Measurements from ENCODE around the gene LITAF.

LITAF gene

DNA sequence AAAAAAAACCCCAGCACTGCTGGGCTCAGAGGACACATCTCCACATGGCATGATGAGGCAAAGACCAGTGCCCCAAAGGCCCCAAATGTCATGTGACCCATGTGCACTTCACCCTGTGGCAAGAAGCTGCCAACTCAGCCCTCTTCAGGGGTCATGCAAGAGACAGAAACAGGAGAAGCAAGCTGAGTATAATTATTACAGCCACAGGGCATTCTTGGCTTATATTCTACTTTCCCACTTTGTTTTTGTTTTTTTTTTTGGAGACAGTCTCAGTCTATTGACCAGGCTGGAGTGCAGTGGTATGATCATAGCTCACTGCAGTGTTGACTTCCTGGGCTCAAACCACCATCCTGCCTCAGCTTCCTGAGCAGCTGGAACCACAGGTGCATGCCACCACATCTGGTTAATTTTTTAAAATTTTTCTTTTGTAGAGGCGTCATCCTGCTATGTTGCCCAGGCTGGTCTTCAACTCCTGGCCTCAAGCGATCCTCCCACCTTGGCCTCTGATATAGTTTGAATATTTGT lies 32.7 kb upstream of the LITAF start:
- no peak overlapping the region for H3K4me2 ChIP-seq (ENCODE audit: low read length)
- no peaks in the 10 kb centered on the region for H3K27me3 ChIP-seq (ENCODE audit: control insufficient read depth, insufficient read depth, low read length)
- no peaks in the 10 kb centered on the region for H3K9me3 ChIP-seq (replicated peaks; ENCODE audit: low read length)
- H3K36me3 ChIP-seq (ENCODE audit: insufficient read depth, low read length), result no peaks in the 10 kb centered on the region
- no peak overlapping the region for H3K4me3 ChIP-seq (ENCODE audit: low read length)
- H3K4me1 ChIP-seq (ENCODE audit: control insufficient read depth, insufficient read depth, low read length), result peaks cover 5% of the 10 kb centered on the region
- H3K9ac ChIP-seq (ENCODE audit: low read depth, low read length), result no peak overlapping the region

DNA sequence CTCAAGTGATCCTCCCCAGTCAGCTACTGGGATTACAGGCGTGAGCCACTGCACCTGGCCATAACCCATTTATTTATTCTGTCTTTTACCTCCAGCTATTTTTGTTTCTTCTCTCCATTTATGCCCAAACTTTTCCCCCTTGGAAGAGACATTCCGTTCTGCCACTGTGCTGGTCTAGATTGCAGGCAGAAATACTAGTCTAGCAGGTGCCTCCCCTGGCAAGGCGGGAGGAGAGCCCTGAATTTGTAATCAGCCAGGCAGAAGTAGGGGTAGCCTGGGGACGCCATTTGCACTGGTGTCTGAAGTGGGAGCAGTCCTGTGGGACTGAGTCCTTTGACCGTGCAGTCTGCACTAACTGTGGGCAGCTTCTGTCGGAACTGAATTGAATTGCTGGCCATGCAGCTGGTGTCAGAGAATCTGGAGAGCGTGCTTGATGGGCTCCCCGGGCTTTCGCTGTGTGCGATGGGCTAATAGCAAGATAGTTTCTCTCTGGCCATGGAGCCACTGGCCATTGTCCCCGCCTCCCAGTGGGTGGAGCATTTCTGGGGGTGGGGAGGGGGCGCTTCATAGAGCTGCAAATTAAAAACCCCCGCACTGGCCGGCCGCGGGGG lies 31.5 kb upstream of the LITAF start:
- Histone ChIP-seq H3K4me1 (ENCODE audit: control insufficient read depth, insufficient read depth, low read length) (peaks cover 5% of the 10 kb centered on the region), H3K27me3 (ENCODE audit: control insufficient read depth, insufficient read depth, low read length) (no peaks in the 10 kb centered on the region), H3K36me3 (ENCODE audit: insufficient read depth, low read length) (no peaks in the 10 kb centered on the region), H3K9me3 (replicated peaks; ENCODE audit: low read length) (no peaks in the 10 kb centered on the region), H3K4me2 (ENCODE audit: low read length) (no peak overlapping the region), H3K9ac (ENCODE audit: low read depth, low read length) (no peak overlapping the region), H3K4me3 (ENCODE audit: low read length) (no peak overlapping the region)

DNA sequence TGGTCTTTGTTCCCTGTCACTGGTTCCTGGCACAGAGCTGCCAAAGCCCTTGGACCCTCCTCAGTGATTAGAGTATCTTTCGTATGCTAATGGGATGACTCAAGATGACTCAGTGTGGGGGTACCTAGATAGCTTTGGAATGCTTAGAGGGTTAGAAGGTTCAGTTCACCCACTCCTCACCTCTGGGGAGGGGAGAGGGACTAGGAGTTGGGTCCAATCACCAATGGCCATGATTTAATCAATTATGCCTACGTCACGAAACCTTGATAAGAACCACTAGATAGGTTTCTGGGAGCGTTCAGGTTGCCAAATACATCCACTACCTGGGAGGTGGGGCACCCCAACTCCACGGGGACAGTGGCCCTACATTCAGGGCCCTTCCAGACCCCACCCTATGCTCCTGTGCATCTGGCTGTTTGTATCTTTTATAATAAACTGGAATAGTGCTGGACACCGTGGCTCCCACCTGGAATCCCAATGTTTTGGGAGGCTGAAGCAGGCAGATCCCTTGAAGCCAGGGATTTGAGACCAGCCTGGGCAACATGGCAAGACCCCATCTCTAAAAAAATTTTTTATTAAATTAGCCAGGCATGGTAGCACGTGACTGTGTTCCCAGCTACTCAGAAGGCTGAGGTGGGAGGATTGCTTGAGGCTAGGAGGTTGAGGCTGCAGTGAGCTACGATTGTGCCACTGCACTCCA lies 29.2 kb upstream of the LITAF start:
- Histone ChIP-seq H3K4me1 (ENCODE audit: control insufficient read depth, insufficient read depth, low read length) (no peaks in the 10 kb centered on the region), H3K4me3 (ENCODE audit: low read length) (no peak overlapping the region), H3K9ac (ENCODE audit: low read depth, low read length) (no peak overlapping the region), H3K27me3 (ENCODE audit: control insufficient read depth, insufficient read depth, low read length) (peaks cover 3% of the 10 kb centered on the region), H3K4me2 (ENCODE audit: low read length) (no peak overlapping the region), H3K36me3 (ENCODE audit: insufficient read depth, low read length) (no peaks in the 10 kb centered on the region), H3K9me3 (replicated peaks; ENCODE audit: low read length) (no peaks in the 10 kb centered on the region)

DNA sequence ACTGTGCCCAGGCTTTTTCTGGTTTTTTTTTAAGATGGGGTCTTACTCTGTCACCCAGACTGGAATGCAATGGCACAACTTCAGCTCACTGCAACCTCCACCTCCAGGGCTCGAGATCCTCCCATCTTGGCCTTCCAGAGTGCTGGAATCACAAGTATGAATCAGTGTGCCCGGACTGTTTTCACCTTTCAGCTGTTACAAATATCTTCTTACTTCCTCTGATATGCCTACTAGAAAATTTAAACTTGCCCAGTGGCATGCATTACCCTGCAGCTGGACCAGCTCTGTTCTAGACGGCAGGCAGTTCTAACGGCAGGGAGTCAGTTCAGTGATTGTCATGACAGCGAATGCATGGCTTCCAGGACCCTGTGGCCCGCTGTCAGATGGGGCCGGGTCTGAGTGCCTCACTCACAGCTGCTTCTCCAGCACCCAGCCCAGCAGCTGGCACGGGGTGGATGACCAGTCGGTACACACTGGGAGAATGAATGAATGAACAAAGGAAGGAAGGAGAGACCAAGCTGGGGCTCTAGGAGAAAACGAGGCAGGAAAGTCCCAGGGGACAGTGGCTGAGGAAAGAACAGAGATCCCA lies 28.0 kb upstream of the LITAF start:
- Histone ChIP-seq H3K4me3 (ENCODE audit: low read length) (no peak overlapping the region), H3K27me3 (ENCODE audit: control insufficient read depth, insufficient read depth, low read length) (peaks cover 15% of the 10 kb centered on the region), H3K9ac (ENCODE audit: low read depth, low read length) (no peak overlapping the region), H3K9me3 (replicated peaks; ENCODE audit: low read length) (no peaks in the 10 kb centered on the region), H3K36me3 (ENCODE audit: insufficient read depth, low read length) (no peaks in the 10 kb centered on the region), H3K4me2 (ENCODE audit: low read length) (no peak overlapping the region), H3K4me1 (ENCODE audit: control insufficient read depth, insufficient read depth, low read length) (no peaks in the 10 kb centered on the region)

DNA sequence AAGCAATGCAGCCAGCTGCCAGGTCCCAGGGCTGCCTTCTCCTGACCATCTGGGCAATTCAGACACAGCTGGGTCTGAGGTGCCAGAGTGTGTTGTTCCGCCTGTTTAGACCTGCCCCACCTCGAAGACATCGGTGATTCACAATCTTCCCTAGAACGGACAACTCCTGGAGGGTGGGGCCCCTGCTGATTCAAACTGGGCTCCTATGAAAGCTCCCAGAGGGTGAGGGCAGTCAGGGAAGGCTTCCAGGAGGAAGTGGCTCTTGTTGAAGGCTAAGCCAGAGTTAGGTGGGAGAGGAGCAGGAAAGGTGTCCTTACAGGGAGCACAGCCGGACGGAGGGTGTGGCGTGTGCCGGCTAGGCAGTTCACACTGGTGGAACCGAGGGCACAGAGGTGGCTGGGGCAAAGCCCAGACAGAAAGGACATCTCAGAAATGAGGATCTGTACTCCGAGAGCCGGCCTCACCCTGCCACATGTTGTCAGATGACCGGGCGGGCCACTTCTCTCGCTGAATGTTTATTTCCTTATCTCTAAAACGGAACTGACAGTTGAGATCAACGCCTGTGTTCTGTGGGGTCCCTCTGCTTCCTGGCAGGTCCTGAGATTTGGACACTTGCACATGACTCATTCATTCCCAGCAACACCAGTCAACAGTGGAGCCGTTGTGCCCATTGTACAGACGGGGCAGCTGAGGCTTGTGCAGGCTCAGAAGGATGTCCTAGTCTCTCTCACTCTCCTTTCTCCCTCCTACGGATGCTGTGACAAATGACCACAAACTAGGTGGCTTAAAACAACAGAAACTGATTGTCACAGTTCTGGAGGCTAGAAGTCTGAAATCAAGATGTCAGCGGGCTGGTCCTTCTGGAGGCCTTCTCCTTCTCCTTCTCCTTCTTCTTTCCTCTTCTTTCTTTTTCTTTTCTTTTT lies 26.9 kb upstream of the LITAF start:
- Histone ChIP-seq H3K4me1 (ENCODE audit: control insufficient read depth, insufficient read depth, low read length) (no peaks in the 10 kb centered on the region), H3K36me3 (ENCODE audit: insufficient read depth, low read length) (no peaks in the 10 kb centered on the region), H3K27me3 (ENCODE audit: control insufficient read depth, insufficient read depth, low read length) (peaks cover 20% of the 10 kb centered on the region), H3K9me3 (replicated peaks; ENCODE audit: low read length) (no peaks in the 10 kb centered on the region), H3K9ac (ENCODE audit: low read depth, low read length) (no peak overlapping the region), H3K4me2 (ENCODE audit: low read length) (no peak overlapping the region), H3K4me3 (ENCODE audit: low read length) (no peak overlapping the region)

DNA sequence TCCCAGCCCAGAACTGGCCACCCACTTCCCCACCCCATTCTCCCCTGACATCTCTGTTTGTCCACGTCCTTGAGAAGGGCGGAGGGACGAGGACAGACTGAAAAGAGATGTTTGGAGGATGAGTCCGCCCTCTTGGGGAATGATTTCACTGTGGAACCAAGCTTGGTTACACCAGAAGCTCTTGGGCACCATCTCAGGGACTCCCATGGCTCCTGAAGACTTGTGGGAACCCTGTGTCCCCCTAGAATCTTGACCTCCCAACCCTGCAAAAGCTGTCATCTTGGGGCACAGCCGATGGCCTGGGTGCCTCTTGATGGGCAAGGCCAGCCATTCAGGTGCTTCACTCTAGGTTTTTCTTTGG lies 25.9 kb upstream of the LITAF start:
- H3K4me1 ChIP-seq (ENCODE audit: control insufficient read depth, insufficient read depth, low read length), result no peaks in the 10 kb centered on the region

DNA sequence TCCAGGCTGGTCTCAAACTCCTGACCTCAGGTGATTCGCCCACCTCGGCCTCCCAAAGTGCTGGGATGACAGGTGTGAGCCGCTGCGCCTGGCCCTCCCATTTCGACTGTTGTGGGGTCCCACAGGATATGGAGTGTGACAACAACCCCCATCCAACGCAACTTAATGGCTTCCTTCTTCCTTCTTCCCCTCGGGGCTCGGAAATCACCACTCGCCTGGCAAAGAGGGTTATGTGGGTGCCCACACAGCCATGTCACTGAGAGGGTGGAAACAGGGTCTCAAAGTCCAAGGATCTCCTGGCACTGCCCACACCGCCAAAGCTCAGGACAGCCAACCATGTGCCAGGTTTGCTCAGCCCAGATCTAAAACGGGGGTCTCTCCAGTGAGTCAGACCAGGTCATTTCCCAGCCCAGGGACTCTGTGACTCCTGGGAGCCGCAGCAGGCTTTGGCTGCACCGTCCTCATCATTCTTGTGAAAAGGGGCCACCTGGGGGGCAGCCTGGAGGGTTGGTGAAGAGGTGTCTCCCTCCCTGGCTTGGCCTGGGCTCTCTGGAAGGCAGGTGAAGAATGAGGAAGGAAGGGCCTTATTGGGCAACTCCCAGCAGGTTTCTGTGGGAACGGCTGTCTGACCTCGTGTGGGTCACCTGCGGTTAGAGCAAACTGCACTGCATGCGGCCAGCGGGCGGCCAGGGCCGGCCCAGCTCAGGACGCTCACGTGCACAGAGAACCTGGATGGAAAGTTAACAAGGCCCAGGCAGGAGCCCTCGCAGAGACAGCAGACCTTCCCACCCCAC lies 25.3 kb upstream of the LITAF start:
- Histone ChIP-seq H3K36me3 (ENCODE audit: insufficient read depth, low read length) (no peaks in the 10 kb centered on the region), H3K4me3 (ENCODE audit: low read length) (no peak overlapping the region), H3K9ac (ENCODE audit: low read depth, low read length) (no peak overlapping the region), H3K4me1 (ENCODE audit: control insufficient read depth, insufficient read depth, low read length) (no peaks in the 10 kb centered on the region), H3K9me3 (replicated peaks; ENCODE audit: low read length) (no peaks in the 10 kb centered on the region), H3K27me3 (ENCODE audit: control insufficient read depth, insufficient read depth, low read length) (peaks cover 35% of the 10 kb centered on the region), H3K4me2 (ENCODE audit: low read length) (no peak overlapping the region)

More for the DNA sequence above, 25.9 kb upstream of the LITAF start:
- no peak overlapping the region for H3K9ac ChIP-seq (ENCODE audit: low read depth, low read length)
- H3K27me3 ChIP-seq (ENCODE audit: control insufficient read depth, insufficient read depth, low read length), result peaks cover 29% of the 10 kb centered on the region
- no peaks in the 10 kb centered on the region for H3K9me3 ChIP-seq (replicated peaks; ENCODE audit: low read length)
- H3K4me3 ChIP-seq (ENCODE audit: low read length), result no peak overlapping the region
- H3K36me3 ChIP-seq (ENCODE audit: insufficient read depth, low read length), result no peaks in the 10 kb centered on the region
- no peak overlapping the region for H3K4me2 ChIP-seq (ENCODE audit: low read length)

DNA sequence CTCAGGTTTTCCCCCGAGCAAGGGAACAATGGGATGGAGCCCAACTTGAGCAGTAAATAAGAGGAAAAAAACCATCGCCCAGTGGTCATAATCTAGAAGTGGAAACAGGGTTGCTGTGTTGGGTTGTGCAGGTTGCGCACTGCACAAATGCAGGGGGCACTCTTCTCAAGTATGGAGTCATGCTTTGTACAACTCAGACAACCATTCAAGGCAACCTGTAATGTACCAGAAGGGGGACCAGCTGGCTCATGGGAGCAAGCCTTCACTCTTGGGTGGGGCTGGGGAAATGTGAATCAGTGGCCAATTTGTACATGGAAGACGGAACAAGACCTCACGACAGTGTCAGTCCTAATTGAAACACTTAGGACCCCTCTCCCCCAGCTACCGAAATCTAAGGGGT lies 23.9 kb upstream of the LITAF start:
- no peaks in the 10 kb centered on the region for H3K9me3 ChIP-seq (replicated peaks; ENCODE audit: low read length)
- no peak overlapping the region for H3K9ac ChIP-seq (ENCODE audit: low read depth, low read length)
- H3K4me1 ChIP-seq (ENCODE audit: control insufficient read depth, insufficient read depth, low read length), result no peaks in the 10 kb centered on the region
- no peak overlapping the region for H3K4me2 ChIP-seq (ENCODE audit: low read length)
- peaks cover 42% of the 10 kb centered on the region for H3K27me3 ChIP-seq (ENCODE audit: control insufficient read depth, insufficient read depth, low read length)
- H3K4me3 ChIP-seq (ENCODE audit: low read length), result no peak overlapping the region
- no peaks in the 10 kb centered on the region for H3K36me3 ChIP-seq (ENCODE audit: insufficient read depth, low read length)

DNA sequence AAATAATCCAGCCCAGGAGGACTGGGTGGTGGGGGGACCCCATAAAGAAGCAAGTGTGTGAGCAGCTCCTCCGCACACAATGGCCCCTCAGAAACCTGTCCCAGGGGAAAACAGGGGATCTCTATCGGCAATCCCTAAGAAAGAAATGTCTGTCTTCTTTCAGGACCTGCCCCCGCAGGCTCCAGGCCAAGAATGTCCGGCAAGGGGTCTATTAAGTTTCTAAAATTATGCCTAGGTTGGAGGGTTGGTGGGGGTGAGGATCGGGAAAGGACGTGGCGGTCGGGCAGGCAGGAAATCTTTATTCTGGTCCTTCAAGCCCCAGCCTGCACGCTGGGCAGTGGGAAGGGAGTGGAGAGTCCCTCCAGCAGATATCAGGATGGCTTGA lies 23.4 kb upstream of the LITAF start:
- peaks cover 46% of the 10 kb centered on the region for H3K27me3 ChIP-seq (ENCODE audit: control insufficient read depth, insufficient read depth, low read length)

DNA sequence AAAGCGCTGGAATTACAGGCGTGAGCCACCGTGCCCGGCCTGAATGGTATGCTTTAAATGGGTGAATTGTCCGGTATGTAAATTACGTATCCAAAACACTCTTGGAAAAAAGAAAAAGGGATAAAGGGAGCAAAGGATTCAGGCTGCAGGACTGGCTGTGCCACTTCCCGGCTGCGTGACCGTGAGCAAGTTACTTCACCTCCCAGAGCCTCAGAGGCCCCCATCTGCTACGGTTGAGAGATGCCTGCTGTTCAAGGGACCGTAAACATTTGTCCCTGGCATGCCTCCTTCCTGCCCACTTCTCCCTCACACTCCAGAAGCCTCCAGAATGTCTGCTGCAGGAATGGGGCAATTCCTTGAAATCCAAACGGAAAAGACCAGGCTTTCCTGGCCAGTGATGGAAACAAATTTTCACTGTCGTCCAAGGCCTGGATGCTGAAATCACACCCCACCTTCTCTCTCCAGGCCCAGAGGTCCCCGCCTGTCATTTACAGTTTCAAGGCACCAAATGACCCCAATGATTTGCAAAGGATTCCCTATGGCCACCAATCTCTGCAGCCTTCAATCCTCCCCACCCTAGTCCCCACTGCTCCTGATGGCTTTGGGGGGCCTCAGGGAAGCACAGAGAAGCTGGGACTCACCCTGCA lies 22.9 kb upstream of the LITAF start:
- Histone ChIP-seq H3K27me3 (ENCODE audit: control insufficient read depth, insufficient read depth, low read length) (peaks cover 50% of the 10 kb centered on the region), H3K36me3 (ENCODE audit: insufficient read depth, low read length) (no peaks in the 10 kb centered on the region), H3K9ac (ENCODE audit: low read depth, low read length) (no peak overlapping the region), H3K9me3 (replicated peaks; ENCODE audit: low read length) (no peaks in the 10 kb centered on the region), H3K4me3 (ENCODE audit: low read length) (no peak overlapping the region), H3K4me2 (ENCODE audit: low read length) (no peak overlapping the region), H3K4me1 (ENCODE audit: control insufficient read depth, insufficient read depth, low read length) (no peaks in the 10 kb centered on the region)

More for the DNA sequence above, 23.4 kb upstream of the LITAF start:
- Histone ChIP-seq H3K9ac (ENCODE audit: low read depth, low read length) (no peak overlapping the region), H3K36me3 (ENCODE audit: insufficient read depth, low read length) (no peaks in the 10 kb centered on the region), H3K4me3 (ENCODE audit: low read length) (no peak overlapping the region), H3K9me3 (replicated peaks; ENCODE audit: low read length) (no peaks in the 10 kb centered on the region), H3K4me1 (ENCODE audit: control insufficient read depth, insufficient read depth, low read length) (no peaks in the 10 kb centered on the region), H3K4me2 (ENCODE audit: low read length) (no peak overlapping the region)
